ENCODE results near the gene PHF13. TPM values are rescaled to one million over a fixed set of nuclear protein-coding genes. Genes with fewer than 3 reads are reported as not detected.

The PHF13 gene
- polyA plus RNA-seq, 1 experiment = 9.4 TPM

DNA sequence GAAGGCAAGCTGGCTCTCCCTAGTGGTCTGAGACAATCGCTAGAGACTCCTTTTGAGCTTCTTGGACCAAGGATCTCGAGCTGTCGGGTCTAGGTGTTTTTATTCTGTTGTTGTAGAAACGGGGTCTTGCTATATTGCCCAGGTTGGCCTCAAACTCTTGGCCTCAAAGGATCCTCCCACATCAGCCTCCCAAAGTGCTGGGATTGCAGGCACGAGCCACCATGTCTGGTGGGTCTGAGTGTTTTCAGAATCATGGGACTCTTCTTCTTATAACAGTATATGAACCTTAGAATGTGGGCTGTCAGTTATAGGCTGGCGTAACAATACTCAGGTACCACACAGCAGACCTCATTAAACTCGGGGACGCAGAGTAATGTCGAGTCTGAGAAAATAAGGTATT is 55.0 kb downstream of the PHF13 start:
- TF ChIP-seq, protein P1, sequence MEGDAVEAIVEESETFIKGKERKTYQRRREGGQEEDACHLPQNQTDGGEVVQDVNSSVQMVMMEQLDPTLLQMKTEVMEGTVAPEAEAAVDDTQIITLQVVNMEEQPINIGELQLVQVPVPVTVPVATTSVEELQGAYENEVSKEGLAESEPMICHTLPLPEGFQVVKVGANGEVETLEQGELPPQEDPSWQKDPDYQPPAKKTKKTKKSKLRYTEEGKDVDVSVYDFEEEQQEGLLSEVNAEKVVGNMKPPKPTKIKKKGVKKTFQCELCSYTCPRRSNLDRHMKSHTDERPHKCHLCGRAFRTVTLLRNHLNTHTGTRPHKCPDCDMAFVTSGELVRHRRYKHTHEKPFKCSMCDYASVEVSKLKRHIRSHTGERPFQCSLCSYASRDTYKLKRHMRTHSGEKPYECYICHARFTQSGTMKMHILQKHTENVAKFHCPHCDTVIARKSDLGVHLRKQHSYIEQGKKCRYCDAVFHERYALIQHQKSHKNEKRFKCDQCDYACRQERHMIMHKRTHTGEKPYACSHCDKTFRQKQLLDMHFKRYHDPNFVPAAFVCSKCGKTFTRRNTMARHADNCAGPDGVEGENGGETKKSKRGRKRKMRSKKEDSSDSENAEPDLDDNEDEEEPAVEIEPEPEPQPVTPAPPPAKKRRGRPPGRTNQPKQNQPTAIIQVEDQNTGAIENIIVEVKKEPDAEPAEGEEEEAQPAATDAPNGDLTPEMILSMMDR (IDR thresholded peaks at IDR 0.05; ENCODE audit: insufficient read depth, low read depth, low read length) = no peak
- ChIA-PET POLR2A (no interaction called here), CTCF (no interaction called here)
- no peaks in the 10 kb centered on the region for H3K27me3 ChIP-seq (ENCODE audit: control insufficient read depth, insufficient read depth, low read length)
- no peak overlapping the region for H3K4me3 ChIP-seq (ENCODE audit: low read depth, low read length)
- no peak for DNase-seq (ENCODE audit: low read depth)
- peaks cover 8% of the 10 kb centered on the region for H3K36me3 ChIP-seq (ENCODE audit: control insufficient read depth, insufficient read depth, low read length)

DNA sequence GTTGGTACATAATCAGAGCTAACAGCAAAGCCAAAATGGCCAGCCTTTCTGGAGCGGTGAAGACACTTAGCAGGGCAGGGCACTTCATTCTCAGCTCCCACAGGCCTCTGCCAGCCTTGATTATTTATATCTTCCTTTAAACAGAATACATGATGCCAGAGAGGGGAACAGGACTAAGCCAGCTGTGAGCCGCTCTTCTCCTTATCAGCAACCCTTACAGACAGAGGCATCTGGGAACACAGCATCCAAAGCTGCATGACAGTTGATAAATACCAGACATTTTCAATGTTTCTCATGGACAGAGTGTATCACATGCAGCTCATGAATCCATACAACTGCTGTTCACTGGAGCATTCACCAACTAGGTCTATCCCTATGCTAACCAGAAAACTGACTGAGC is 59.0 kb downstream of the PHF13 start:
- TF ChIP-seq, protein P1 (IDR thresholded peaks at IDR 0.05; ENCODE audit: insufficient read depth, low read depth, low read length) = no peak
- Histone ChIP-seq H3K27me3 (ENCODE audit: control insufficient read depth, insufficient read depth, low read length) (no peaks in the 10 kb centered on the region), H3K36me3 (ENCODE audit: control insufficient read depth, insufficient read depth, low read length) (peaks cover 5% of the 10 kb centered on the region), H3K4me3 (ENCODE audit: low read depth, low read length) (no peak overlapping the region)
- ChIA-PET POLR2A (no interaction called here), CTCF (interaction anchor here (0.9 to 2.0 kb wide), 5 partner anchors 19 to 995 kb away, joined by 3 to 4 read pairs (median 3); partner anchors contain the start of genes DNAJC11 and NOL9)
- no peak for DNase-seq (ENCODE audit: low read depth)

Other genes starting within 250 kb of the PHF13 start
- gene ACOT7, start 220.0 kb upstream of the PHF13 start, polyA plus RNA-seq (2011; rRNA removed) = 68.1 and 157 TPM in 2 replicates
- not detected in 2 replicates for gene HES2, start 193.8 kb upstream of the PHF13 start, polyA plus RNA-seq (2011; rRNA removed)
- not detected in 2 replicates for gene ESPN, start 189.0 kb upstream of the PHF13 start, polyA plus RNA-seq (2011; rRNA removed)
- gene TNFRSF25, start 147.6 kb upstream of the PHF13 start, polyA plus RNA-seq (2011; rRNA removed) = 2.3 and 3.3 TPM in 2 replicates
- 3.2 and 4.3 TPM in 2 replicates for gene PLEKHG5, start 122.1 kb upstream of the PHF13 start, polyA plus RNA-seq (2011; rRNA removed)
- gene NOL9, start 59.2 kb upstream of the PHF13 start, polyA plus RNA-seq (2011; rRNA removed) = 9.5 and 15.1 TPM in 2 replicates
- gene TAS1R1, start 58.4 kb upstream of the PHF13 start, polyA plus RNA-seq (2011; rRNA removed) = 0.16 and 0.25 TPM in 2 replicates
- gene ZBTB48, start 33.7 kb upstream of the PHF13 start, polyA plus RNA-seq (2011; rRNA removed) = 7.8 and 14.0 TPM in 2 replicates
- gene KLHL21, start 10.9 kb upstream of the PHF13 start, polyA plus RNA-seq (2011; rRNA removed) = 8.5 and 19.2 TPM in 2 replicates
- gene THAP3, start 11.1 kb downstream of the PHF13 start, polyA plus RNA-seq (2011; rRNA removed) = 8.6 and 12.5 TPM in 2 replicates
- gene DNAJC11, start 88.1 kb downstream of the PHF13 start, polyA plus RNA-seq (2011; rRNA removed) = 29.8 and 36.0 TPM in 2 replicates
- 23.1 and 48.4 TPM in 2 replicates for gene CAMTA1, start 171.7 kb downstream of the PHF13 start, polyA plus RNA-seq (2011; rRNA removed)